ENCODE results near the gene HTT. TPM values are rescaled to one million over a fixed set of nuclear protein-coding genes. Genes with fewer than 3 reads are reported as not detected.

HTT gene
- total RNA-seq, 1 donor: 44.5 TPM

- peak; percentile 84 for DNase-seq (ENCODE audit: insufficient read length, low spot score, missing footprints)
- H3K4me3 ChIP-seq (ENCODE audit: insufficient read depth, low read length): no peak overlapping the region
- no peak overlapping the region for H3K4me2 ChIP-seq (ENCODE audit: insufficient read depth, low read length)
- TF ChIP-seq CTCF (IDR thresholded peaks at IDR 0.05; ENCODE audit: extremely low read depth, low read depth, low read length): no peak
- H3K36me3 ChIP-seq (ENCODE audit: insufficient read depth, low read length): no peaks in the 10 kb centered on the region
- peaks cover 9% of the 10 kb centered on the region for H3K27me3 ChIP-seq (ENCODE audit: insufficient read depth, low read length)
- H3K79me2 ChIP-seq (ENCODE audit: insufficient read depth, low read length): no peaks in the 10 kb centered on the region
- H2AFZ ChIP-seq (ENCODE audit: low read length): no peak overlapping the region
- H4K20me1 ChIP-seq (ENCODE audit: insufficient read depth, low read length): no peaks in the 10 kb centered on the region
- no peaks in the 10 kb centered on the region for H3K9me3 ChIP-seq (ENCODE audit: low read depth, low read length)
- no peak overlapping the region for H3K27ac ChIP-seq (ENCODE audit: low read depth, low read length)
- H3K4me1 ChIP-seq (ENCODE audit: insufficient read depth, low read length): no peaks in the 10 kb centered on the region
Measured at GRCh38 chr4:3263053-3263875, 188.8 kb downstream of the HTT start.

DNA sequence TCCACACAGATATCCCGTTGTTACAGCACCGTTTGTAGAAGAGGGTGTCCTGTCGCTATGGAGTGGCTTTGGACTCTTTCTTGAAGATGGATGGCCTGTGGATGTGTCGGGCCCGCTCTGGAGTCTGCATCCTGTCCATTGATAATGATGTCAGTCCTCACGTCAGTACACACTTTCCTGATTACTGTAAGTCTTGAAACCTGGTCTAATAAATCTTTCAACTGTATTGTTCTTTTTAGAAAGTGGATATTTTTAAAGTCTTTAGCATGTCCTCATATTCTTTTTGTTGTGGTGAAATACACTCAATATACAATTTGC, 189.4 kb downstream of the HTT start:
- Histone ChIP-seq H2AFZ (ENCODE audit: low read length) (no peak overlapping the region), H3K27ac (ENCODE audit: low read depth, low read length) (no peak overlapping the region), H4K20me1 (ENCODE audit: insufficient read depth, low read length) (no peaks in the 10 kb centered on the region), H3K36me3 (ENCODE audit: insufficient read depth, low read length) (no peaks in the 10 kb centered on the region), H3K79me2 (ENCODE audit: insufficient read depth, low read length) (no peaks in the 10 kb centered on the region), H3K4me1 (ENCODE audit: insufficient read depth, low read length) (no peaks in the 10 kb centered on the region), H3K9me3 (ENCODE audit: low read depth, low read length) (no peaks in the 10 kb centered on the region), H3K4me3 (ENCODE audit: insufficient read depth, low read length) (no peak overlapping the region), H3K27me3 (ENCODE audit: insufficient read depth, low read length) (peaks cover 9% of the 10 kb centered on the region), H3K4me2 (ENCODE audit: insufficient read depth, low read length) (no peak overlapping the region)
- TF ChIP-seq CTCF (IDR thresholded peaks at IDR 0.05; ENCODE audit: extremely low read depth, low read depth, low read length): no peak
- DNase-seq (ENCODE audit: insufficient read length, low spot score, missing footprints): no peak

- Histone ChIP-seq H3K36me3 (ENCODE audit: insufficient read depth, low read length) (no peaks in the 10 kb centered on the region), H3K27me3 (ENCODE audit: insufficient read depth, low read length) (peaks cover 16% of the 10 kb centered on the region), H4K20me1 (ENCODE audit: insufficient read depth, low read length) (no peaks in the 10 kb centered on the region), H2AFZ (ENCODE audit: low read length) (no peak overlapping the region), H3K4me1 (ENCODE audit: insufficient read depth, low read length) (no peaks in the 10 kb centered on the region), H3K27ac (ENCODE audit: low read depth, low read length) (no peak overlapping the region), H3K79me2 (ENCODE audit: insufficient read depth, low read length) (no peaks in the 10 kb centered on the region), H3K9me3 (ENCODE audit: low read depth, low read length) (no peaks in the 10 kb centered on the region), H3K4me2 (ENCODE audit: insufficient read depth, low read length) (no peak overlapping the region), H3K4me3 (ENCODE audit: insufficient read depth, low read length) (no peak overlapping the region)
- DNase-seq (ENCODE audit: insufficient read length, low spot score, missing footprints): peak; percentile 48
- TF ChIP-seq CTCF (IDR thresholded peaks at IDR 0.05; ENCODE audit: extremely low read depth, low read depth, low read length): no peak
Measured at GRCh38 chr4:3266076-3266475, 191.6 kb downstream of the HTT start.

- H3K79me2 ChIP-seq (ENCODE audit: insufficient read depth, low read length): no peaks in the 10 kb centered on the region
- H2AFZ ChIP-seq (ENCODE audit: low read length): no peak overlapping the region
- H3K27me3 ChIP-seq (ENCODE audit: insufficient read depth, low read length): peaks cover 25% of the 10 kb centered on the region
- no peak for TF ChIP-seq CTCF (IDR thresholded peaks at IDR 0.05; ENCODE audit: extremely low read depth, low read depth, low read length)
- H3K4me1 ChIP-seq (ENCODE audit: insufficient read depth, low read length): no peaks in the 10 kb centered on the region
- H4K20me1 ChIP-seq (ENCODE audit: insufficient read depth, low read length): no peaks in the 10 kb centered on the region
- H3K4me2 ChIP-seq (ENCODE audit: insufficient read depth, low read length): no peak overlapping the region
- peak; percentile 82 for DNase-seq (ENCODE audit: insufficient read length, low spot score, missing footprints)
- H3K9me3 ChIP-seq (ENCODE audit: low read depth, low read length): no peaks in the 10 kb centered on the region
- H3K27ac ChIP-seq (ENCODE audit: low read depth, low read length): no peak overlapping the region
- no peak overlapping the region for H3K4me3 ChIP-seq (ENCODE audit: insufficient read depth, low read length)
- no peaks in the 10 kb centered on the region for H3K36me3 ChIP-seq (ENCODE audit: insufficient read depth, low read length)
Measured at GRCh38 chr4:3267576-3268394, 193.3 kb downstream of the HTT start.
